ENCODE results near the gene UBXN7. TPM values are rescaled to one million over a fixed set of nuclear protein-coding genes. Genes with fewer than 3 reads are reported as not detected.
"Not testable (repeated sequence)": the region's sequence is repeated elsewhere in the genome, so short reads cannot be mapped to it uniquely, and the experiment has no call there.

The UBXN7 gene
- total RNA-seq, 1 experiment from 2014 or later: 10.8 TPM

DNA sequence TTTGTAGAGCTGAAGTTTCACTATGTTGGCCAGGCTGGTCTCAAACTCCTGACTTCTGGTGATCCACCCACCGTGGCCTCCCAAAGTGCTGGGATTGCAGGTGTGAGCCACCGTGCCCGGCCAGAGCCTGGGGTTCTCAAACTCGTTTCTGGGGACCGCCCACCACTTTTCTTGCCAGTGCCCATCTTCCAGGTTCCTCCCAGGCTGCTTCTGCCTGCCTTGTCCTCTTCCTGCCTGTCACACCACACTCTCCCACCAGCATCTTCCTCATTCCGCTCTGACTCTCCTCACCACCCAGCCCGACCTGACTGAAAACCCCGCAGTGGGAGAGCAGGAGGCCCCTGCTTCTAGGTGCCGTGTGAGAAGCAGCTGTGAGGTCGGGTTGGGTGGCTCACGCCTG lies 111.1 kb downstream of the UBXN7 start:
- no peak for DNase-seq (ENCODE audit: extremely low read depth, low read depth)

DNA sequence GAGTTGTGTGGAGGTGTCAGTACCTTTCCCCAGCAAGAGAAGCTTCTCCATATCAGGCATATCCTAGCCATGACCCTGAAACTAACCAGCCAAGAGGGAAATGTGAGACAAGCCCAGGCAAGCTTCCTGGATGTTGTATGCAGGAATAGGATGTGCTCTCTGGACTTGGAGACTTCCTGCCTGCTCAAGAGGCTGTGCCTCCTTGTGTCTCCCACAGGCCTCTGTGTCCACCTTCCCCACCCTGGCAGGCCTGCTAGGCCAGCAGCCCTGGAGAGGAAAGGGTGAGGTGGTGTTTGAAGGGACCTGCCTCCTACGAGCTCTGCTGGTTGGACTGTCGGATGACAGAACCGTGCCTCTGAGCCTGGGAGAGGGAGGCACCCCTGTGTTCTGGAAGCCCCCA lies 112.1 kb downstream of the UBXN7 start:
- DNase-seq (ENCODE audit: extremely low read depth, low read depth): no peak

DNA sequence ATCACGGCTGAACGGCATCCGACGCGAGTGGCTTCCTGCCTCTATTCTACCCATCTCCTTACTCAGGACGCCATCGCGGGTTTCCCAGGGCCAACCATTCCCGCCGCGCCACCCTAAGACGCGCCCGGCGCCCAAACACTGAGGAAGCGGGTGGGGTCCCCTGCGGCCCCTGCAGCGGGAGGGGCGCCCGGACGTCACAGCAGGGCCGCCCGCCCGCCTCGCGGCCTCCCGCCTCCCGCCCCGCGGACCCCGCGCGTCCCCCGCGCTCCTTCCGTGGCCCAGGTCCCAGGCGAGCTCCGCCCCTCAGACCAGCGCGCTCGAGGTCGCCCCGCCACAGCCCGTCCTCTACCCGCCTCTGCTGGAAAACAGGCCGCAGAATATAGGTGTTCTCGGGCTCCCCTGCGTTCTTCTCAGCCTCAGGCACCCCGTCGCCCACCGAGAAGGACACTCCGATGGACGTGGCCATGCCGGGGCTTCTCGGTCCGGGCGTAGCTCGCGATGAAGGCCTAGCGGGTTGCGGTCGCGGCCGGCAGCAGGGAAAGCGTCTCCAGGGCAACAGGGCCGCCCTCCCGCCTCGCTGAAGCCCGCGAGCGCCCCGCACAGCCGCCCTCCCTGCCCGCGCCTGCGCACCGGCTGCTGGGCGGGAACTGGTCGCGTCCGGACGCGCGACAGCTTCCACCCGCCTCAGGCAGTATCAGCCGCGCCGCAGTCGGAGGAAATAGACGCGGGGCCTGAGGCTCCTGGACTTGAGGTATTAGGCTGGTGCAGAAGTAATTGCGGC lies 114.3 kb downstream of the UBXN7 start, which contains the start of gene DYNLT2B:
Gene DYNLT2B (minus strand): TSS at position 554 of the 781 bp plus-strand sequence. CDS start 88 bp downstream, at position 466.
- DNase-seq (ENCODE audit: extremely low read depth, low read depth): peak; percentile 56

DNA sequence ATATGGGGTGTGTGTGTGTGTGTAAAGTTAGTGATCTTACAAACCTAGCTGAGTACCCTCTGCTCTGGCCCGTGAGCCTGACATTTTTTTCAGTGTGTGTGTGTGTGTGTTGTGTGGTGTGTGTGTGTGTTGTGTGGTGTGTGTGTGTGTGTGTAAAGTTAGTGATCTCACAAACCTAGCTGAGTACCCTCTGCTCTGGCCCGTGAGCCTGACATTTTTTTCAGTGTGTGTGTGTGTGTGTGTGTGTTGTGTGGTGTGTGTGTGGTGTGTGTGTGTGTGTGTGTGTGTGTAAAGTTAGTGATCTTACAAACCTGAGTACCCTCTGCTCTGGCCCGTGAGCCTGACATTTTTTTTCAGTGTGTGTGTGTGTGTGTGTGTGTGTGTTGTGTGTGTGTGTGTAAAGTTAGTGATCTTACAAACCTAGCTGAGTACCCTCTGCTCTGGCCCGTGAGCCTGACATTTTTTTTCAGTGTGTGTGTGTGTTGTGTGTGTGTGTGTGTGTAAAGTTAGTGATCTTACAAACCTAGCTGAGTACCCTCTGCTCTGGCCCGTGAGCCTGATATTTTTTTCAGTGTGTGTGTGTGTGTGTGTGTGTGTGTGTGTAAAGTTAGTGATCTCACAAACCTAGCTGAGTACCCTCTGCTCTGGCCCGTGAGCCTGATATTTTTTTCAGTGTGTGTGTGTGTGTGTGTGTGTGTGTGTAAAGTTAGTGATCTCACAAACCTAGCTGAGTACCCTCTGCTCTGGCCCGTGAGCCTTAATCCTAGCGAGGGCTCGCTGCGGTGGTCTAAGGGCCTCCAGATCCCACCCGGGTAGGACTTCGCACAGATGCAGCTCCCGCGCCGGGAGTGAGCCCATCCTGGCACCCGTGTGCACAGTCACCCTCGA lies 115.2 kb downstream of the UBXN7 start:
- DNase-seq (ENCODE audit: extremely low read depth, low read depth): not testable (repeated sequence)

DNA sequence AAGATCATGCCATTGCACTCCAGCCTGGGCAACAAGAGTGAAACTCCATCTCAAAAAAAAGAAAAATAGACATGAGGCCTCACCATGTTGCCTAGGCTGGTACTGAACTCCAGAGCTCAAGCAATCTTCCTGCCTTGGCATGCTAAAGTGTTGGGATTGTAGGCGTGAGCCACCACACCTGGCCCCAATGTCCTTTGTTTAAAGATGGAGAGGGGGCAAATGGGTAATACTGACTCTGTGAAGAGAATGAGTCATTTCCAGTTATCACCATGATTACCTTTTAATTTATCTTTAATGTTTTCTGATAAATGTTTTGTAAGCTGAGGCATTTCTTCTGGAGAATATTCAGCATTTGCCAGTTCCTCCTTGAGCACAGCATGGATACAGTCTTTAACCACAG lies 116.4 kb downstream of the UBXN7 start:
- no peak for DNase-seq (ENCODE audit: extremely low read depth, low read depth)

DNA sequence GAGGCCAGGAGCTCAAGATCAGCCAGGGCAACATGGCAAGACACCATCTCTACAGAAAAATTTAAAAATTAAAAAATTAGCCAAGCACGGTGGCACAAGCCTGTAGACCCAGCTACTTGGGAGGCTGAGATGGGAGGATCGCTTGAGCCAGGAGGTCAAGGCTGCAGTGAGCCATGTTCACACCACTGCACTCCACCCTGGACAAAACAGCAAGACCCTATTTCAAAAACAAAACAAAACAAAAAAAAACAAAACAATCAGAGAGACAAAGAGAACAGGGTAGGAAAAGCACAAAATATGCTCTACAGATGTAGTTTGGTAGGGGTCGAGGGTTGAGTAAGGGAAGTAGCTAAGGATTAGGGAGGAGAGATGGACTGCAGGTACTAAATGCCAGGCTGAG lies 117.6 kb downstream of the UBXN7 start:
- DNase-seq (ENCODE audit: extremely low read depth, low read depth): no peak

DNA sequence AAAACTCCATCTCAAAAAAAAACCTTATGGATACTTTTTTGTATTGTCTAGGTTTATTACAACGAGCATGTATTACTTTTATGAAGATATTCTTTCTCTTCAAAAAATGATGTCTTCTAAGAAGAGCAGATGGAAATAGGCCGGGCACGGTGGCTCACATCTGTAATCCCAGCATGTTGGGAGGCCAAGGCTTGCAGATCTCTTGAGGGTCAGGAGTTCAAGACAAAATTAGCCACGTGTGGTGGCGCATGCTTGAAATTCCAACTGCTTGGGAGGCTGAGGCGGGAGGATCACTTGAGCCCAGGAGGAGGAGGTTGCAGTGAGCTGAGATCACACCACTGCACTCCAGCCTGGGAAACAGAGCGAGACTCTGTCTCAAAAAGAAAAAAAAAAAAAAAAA lies 118.1 kb downstream of the UBXN7 start:
- not testable (repeated sequence) for DNase-seq (ENCODE audit: extremely low read depth, low read depth)

DNA sequence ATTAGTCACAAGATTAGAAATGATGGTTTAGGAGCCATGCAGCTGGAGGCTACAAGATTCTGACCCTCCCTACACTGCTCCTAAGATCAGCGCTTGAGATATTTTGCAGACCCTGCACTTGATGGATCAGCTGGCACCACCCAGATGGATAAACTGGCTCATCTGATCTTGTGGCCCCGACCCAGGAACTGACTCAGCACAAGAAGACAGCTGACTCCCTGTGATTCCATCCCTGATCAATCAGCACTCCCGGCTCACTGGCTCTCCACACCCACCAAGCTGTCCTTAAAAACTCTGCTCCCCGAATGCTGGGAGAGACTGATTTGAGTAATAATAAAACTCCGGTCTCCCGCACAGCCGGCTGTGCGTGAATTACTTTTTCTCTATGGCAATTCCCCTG lies 129.3 kb downstream of the UBXN7 start:
- not testable (repeated sequence) for DNase-seq (ENCODE audit: extremely low read depth, low read depth)

DNA sequence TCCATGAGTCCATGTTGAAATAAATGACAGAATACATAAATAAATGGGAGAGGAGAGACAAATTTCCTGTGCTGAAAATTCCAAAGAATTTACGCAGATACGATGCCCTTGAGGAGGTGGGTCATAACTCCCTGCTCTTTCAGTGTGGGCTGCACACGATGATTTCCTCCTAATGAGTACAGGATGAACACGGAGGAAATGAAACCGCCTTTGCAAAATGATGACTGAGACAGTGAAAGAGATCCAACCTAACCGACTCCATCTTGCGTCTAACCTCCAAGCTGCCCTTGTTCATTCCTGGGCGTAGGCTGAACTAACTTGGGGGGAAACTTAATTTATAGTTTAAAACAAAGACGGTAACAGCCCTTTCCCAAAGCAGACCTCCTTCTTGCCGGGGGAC lies 129.7 kb downstream of the UBXN7 start:
- DNase-seq (ENCODE audit: extremely low read depth, low read depth): not testable (repeated sequence)

DNA sequence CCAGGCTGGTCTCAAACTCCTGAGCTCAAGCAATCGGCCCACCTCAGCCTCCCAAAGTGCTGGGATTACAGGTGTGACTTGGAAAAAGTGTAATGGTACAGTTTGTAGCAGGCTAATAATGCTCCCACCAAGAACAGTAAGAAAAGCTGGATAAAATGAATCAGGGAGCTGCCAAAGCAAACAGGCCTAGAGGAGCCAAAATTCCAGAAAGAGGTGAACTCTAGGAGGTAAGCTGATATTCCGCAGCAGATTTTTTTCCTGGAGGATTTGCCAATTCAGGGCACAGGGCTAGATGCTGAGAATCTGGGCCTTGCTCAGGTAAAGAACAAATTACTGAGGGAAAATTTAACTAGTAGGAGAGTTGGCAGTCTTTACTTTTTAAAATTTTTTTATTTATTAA lies 133.7 kb downstream of the UBXN7 start:
- no peak for DNase-seq (ENCODE audit: extremely low read depth, low read depth)

Small RNA genes lying within 50 kb of the gene (small RNA-seq; reads per million reads assigned to genes)
- gene AC069257.2 (0 reads per million in 2 experiments), gene AC083822.1 (0 reads per million in 2 experiments), gene AC117490.1 (0 reads per million in 2 experiments), gene RN7SL434P (0 to 0.18 reads per million in 2 experiments), gene RN7SL738P (0 to 0.06 reads per million in 2 experiments), gene RNU6-1279P (0 reads per million in 2 experiments), gene RNU6-910P (0 reads per million in 2 experiments)

Other genes starting within 250 kb of the UBXN7 start
- not detected in 2 replicates for gene ZDHHC19, start 221.0 kb downstream of the UBXN7 start, total RNA-seq (2014; rRNA removed; shearing (Covaris generic))
- gene SLC51A, start 215.9 kb downstream of the UBXN7 start, total RNA-seq (2014; rRNA removed; shearing (Covaris generic)): not detected in 2 replicates
- gene PCYT1A, start 144.7 kb downstream of the UBXN7 start, total RNA-seq (2014; rRNA removed; shearing (Covaris generic)): 27.9 and 36.9 TPM in 2 replicates
- gene DYNLT2B, start 114.2 kb downstream of the UBXN7 start, total RNA-seq (2014; rRNA removed; shearing (Covaris generic)): 5.9 and 6.9 TPM in 2 replicates
- 2.2 and 2.4 TPM in 2 replicates for gene TM4SF19, start 94.0 kb downstream of the UBXN7 start, total RNA-seq (2014; rRNA removed; shearing (Covaris generic))
- 9.5 and 11.7 TPM in 2 replicates for gene RNF168, start 71.3 kb upstream of the UBXN7 start, total RNA-seq (2014; rRNA removed; shearing (Covaris generic))
- gene SMCO1, start 82.9 kb upstream of the UBXN7 start, total RNA-seq (2014; rRNA removed; shearing (Covaris generic)): not detected in 2 replicates
- 5.8 and 9.8 TPM in 2 replicates for gene WDR53, start 136.1 kb upstream of the UBXN7 start, total RNA-seq (2014; rRNA removed; shearing (Covaris generic))
- 21.5 and 22.0 TPM in 2 replicates for gene FBXO45, start 136.2 kb upstream of the UBXN7 start, total RNA-seq (2014; rRNA removed; shearing (Covaris generic))
- gene NRROS, start 207.3 kb upstream of the UBXN7 start, total RNA-seq (2014; rRNA removed; shearing (Covaris generic)): 0.07 TPM in 1 of 2 replicates, not detected in the other

Measured in NCI-H460 (cell line).